NCI-H2171 treated with DMSO at 0.1 percent for 48 hours (cell line): ENCODE results near the gene BID.

ENCODE experiments used
- DNase-seq: peaks from one replicate; lab custom pipeline; 2025; lab: John Stamatoyannopoulos, UW

BID gene

DNA sequence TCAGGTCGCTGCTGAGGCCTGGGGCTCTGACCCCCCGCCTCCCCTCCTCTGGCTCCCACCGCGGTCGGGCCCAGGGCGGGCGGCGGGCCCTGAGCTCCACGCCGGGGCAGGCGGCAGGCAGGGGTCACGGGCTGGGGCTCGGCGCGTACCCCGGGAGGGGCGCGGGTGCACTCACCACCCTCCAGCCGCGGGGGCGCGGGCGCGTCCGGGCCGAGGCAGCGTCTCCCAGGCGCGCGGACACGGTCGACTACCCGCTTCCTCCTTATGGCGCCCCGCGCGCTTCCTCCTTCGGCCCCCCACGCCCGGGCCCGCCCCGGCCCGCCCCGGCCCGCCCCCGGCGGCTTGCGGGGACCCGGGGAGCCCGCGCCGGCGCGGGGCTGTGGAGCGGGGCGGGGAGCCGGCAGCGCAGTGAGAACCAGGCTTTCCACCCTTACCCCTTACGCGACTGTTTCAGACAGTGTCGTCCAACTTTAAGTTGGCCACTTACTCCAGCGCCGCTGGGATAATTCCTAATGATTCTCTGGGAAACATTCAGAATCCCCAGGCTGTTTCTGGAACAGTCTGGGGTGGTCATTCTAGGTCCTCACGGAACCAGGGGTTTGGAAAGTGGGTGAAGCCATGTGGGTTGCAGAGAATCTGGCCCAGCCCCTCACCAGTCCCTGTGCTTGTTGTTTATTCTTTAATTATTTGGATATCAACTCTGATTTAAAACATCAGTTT lies at the start of gene BID:
Gene BID (minus strand): TSS at position 264 of the 720 bp plus-strand sequence. CDS start 24,353 bp downstream, outside the sequence.
- no peak for DNase-seq

DNA sequence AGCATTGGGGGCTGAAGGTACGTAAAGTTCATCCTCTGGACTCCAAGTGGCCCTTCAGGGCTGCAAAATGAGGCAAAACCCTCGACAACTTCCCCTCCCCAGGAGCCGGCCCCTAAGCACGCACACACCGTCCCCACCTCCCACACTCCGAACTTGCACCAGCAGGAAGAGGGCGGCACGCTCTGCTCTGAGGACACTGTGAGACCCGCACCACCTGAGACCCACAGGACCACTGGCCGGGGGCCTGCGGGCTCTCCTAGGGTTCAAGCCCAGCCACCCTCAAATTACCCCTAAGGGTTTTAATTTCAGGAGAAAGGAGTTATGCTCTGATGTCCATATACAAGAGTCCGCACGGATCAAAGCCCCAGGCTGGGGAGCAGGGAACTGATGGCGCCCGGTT lies 49.7 kb upstream of the BID start:
- no peak for DNase-seq

DNA sequence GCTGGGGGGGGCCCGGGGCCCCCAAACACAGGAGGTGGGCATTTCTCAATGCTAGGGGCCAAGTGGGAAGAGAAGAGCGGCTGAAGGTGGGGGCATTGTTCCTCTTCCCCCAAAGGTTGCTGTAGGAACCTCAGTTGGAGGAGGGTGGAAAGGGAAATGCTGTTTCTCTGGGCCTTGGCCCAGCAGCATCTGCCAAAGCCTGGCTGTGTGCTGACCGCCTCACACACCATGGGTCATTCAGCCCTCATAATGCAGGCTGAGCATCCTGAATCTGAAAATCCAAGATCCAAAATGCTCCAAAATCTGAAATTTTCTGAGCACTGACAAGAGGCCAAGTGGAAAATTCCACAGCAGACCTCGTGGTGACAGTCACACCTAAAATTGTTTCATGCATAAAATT lies 49.0 kb upstream of the BID start:
- DNase-seq = no peak

DNA sequence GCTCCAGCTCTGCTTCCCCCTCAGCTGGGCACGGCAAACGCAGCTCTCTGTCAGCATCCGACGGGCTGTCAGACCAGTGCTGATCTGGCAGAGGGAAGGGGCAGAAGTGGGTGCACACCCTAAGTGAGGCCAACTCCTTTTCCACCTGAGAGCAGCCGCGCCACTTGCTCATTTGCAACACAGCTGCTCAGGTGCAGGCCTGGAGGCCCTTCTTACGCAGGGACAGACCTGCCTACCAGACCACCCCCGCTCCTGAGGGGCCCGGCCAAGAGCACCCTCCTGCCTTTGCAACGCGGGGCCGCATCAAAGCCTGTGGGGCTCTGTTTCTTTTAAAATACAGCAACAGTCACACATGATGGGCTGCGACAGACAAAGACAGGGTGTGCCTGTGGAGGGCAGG lies 47.8 kb upstream of the BID start:
- DNase-seq = no peak

DNA sequence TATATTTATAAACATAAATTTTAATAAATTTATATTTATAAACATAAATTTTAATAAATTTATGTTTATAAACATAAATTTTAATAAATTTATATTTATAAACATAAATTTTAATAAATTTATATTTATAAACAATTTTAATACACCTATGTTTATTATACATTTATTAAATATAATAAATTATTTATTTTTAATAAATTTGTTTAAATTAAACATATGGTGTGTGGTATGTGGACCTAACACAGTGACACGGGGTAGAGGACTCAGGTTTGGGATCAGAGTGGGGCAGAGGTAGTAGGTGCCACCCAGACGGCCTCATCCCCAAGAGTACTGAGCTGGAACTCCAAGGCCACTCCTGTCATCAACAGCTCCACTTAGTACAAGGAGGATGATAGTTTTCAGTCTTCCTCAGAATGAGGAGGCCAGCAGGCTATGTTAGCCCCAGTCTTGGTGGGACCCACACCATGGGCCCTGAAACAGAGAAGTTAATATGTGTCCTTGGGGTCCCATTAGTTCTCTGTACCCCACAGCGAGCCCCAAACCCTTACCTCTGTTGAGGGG lies 46.7 kb upstream of the BID start:
- no peak for DNase-seq

DNA sequence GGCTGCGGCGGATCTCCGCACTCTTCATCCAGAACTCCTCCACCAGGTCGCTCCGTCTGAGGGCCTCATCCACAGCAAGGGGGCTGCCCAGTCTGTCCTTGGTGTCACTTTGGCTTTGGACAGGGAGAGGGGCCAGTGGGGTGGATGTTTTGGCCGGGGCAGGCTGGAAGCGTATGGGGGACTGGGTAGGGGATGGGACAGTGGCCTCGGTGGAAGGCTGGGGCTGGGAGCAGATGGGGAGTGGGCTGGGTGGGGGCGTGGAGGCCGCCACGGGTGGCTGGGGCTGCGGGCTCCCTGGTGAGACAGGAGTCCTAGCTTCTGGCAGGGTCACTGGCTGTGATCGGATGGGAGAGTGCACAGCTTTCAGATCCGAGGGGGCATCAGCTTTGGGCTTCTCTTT lies 44.4 kb upstream of the BID start:
- DNase-seq = no peak

DNA sequence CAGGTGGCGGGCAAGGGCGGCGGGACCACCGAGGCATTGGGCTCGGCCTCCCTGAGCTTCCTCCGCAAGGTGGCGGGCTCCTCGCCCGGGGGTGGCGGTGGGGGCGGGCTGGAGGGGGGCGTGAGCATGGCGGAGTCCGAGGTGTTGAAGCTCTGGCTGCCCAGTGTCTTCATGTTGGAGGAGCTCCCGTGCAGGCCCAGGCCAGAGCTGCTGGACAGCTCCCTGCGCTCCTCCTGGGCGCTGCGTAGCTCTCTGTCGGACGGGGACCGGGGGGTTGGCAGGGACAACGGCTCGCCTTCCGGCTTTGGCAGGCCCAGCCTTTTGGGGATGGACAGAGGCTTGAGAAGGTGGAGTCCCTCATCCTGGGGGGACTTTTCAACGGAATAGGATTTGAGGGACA lies 43.9 kb upstream of the BID start:
- no peak for DNase-seq

DNA sequence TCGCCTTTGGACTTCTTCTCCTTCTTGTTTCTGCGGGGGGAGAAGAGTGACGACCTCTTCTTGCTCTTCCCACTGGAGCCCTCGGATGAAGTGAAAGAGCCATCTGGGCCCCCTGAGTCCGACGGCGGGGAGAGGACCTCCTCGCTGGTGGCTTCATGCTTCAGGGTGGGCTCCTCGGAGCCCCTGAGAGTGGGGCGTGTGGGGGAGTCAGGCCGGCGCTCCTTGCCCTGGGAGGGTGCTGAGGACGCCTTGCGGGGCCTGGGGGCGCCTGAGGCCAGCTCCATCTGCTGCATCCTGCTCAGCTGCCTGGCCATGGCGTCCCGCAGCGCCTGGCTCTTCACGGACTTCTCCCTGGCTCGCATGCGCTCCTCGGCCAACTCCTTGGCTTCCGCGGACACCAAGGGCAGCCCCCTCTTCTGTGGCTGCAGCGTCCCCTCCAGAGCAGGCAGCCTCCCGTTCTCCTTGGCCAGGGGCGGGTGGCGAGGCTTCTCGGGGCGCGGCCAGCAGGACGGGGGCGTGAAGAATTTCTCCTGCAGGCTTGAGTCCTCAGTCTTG lies 43.3 kb upstream of the BID start:
- DNase-seq = no peak

DNA sequence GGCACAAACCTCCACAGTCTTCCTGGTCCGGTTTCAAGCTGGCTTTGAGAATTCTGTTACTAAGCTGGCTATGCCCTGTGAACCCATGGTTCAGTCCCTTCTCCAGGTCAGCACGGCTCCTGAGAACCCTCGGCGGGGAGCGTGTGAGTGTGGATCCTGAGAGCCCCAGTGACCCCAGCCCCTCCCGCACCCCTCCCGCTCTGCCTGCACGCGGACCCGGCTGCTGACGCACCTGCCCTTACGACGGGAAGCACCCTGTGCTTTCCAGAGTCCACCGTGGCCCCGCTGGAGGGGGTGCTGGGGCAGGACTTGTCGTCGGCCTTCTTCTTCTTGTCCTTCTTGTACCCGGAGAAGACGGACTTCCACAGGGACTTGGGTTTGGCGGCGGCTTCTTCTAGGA lies 42.8 kb upstream of the BID start:
- no peak for DNase-seq

DNA sequence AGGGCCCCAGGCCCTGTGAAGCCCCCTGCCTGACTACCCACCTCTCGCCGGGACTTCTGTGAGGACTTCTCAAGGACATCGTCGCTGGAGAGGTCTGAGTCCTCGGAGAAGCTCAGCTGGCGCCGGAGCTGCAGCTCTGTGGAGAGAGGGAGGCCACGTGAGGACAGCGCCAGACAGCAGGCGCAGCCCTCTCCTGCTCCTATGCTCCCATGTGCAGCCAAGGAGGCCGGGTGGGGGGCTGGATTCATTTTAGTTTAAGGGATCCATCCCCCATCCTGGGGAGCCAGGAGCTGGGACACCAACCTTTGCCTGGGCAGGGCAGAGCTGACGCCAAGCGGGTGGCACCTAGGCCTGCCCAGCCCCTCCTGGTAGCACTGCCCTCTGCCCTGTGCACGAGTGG lies 42.4 kb upstream of the BID start:
- no peak for DNase-seq

DNA sequence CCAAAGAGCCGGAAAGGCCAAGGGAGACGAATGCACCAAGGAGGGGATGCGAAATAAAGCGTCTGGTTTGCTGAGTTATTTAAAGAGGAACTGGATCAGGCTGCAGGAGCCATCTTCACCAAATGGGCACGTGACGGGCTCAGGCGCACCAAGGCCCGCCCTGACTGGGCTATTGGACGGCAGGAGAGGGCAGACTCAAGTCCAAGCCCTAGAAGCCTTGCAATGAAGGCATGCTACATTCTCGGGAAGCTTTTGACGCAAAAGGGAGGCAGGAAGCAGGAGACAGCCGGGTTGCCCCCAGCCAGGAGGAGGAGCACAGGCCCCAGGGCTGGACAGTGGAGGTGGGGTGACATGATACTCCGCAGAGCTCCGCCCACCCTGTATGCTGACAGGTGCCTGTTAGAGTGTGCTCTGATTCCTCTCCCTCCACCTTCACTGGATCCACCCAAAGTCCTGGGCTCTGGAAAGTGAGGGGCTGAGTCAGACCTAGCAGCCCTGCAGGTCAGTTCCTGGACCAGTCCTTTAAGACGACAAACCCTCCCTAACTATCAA lies 41.5 kb upstream of the BID start:
- DNase-seq = no peak

DNA sequence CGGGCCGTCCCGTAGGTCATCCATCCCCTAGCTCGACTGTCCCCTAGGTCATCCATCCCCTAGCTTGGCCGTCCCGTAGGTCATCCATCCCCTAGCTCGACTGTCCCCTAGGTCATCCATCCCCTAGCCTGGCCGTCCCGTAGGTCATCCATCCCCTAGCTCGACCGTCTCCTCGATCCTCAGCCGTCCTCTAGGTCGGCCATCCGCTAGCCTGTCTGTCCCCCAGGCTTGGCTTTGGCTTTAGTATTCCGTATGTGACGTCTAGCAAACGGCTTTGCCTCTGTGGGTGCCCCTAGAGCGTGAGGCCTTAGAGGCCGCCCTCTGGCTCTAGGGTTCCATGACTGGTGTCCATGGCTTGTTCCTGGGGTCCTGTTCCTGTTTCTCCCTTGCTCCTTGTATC lies 40.6 kb upstream of the BID start:
- no peak for DNase-seq

DNA sequence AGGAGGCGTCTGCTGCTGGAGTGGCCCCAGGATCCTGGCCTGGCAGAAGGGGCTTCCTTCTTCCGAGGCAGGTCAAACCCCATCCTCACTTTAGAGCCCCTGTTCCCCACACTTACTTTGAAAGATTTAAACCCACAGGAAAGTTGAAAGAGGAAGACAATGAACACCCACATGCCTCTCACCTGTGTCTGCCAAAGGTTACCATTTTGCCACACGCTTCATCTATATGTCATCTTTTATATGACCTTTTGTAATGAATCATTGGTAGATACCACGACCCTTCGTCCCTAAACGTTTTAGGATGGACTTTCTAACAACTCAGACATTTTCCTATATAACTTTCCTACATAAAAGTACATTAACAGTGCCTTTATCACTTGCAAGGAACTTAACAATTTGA lies 39.8 kb upstream of the BID start:
- DNase-seq = no peak

DNA sequence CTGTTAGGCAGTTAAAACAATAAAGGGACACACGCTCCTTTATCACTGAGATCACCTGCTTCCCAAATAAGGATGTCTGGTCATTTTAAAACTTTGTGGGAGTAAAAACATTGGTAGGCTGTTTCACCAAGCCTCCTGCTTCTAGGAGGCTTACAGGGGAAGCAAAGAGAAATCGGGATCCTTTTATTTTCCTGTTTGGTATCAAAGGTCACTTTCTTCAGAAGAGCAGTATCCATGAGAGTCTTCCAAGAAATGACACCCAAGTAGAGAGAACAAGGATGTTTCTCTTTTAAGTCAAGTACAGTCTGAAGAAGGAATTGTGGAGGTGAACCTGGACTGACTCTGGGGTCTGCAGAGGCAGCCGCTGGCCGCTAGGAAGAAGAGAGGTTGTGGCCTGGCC lies 36.9 kb upstream of the BID start:
- DNase-seq = no peak

DNA sequence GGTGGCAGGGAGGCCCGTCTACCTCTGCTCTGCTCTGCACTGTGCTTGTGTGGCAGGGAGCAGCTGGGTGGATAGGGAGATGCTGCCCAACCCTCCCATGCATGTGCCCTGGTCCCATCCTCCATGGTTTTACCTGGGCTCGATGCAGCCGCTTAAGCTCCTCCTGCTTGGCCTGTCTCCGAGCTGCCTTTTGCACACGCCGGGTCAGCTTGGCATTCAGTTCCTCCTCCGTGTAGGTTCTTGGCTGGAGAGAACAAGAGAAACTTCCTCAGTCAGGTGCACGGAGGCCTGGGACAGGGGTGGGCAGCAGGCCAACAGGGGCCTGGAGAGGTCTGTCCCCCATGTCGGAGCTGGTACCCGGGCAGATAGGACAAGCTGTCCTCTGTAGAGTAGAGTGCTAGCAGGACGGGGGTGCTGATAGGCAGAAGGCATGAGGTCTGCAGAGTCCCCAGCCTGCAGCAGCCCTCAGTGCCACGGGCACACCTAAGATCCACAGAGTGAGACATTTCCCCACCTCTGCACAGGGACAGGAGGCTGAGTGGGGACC lies 36.4 kb upstream of the BID start:
- no peak for DNase-seq

DNA sequence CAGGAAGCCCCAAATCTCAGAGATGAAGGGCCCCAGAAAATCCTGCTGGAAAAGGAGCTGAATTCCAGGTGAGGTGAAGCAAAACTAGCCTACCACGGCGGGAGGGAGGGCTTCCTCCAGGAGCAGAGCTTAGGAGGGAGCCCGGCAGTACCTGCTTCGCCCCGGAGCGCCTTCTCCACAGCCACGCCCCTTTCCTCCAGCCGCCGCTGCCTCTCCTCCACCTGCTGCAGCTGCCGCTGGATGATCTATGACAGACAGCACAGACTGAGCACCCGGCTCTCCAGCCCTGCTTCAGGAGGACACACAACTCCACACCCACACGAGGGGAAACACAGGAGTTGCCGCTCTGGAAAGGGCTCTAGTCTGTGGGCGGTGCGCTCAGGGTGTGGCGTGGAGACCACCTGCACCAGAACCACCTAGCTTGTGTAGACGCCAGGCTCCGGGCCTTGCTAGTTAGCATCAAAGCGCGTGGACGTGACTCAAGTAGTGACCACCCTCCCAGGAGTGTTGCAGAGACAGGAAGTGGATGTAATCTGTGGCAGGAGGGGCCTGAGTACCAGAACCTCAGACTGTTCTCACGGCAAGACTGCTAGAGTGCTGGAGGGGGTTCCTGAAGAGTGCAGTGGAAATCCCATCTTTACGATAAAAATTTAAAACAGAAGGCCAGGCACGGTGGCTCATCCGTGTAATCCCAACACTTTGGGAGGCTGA lies 34.6 kb upstream of the BID start:
- no peak for DNase-seq

DNA sequence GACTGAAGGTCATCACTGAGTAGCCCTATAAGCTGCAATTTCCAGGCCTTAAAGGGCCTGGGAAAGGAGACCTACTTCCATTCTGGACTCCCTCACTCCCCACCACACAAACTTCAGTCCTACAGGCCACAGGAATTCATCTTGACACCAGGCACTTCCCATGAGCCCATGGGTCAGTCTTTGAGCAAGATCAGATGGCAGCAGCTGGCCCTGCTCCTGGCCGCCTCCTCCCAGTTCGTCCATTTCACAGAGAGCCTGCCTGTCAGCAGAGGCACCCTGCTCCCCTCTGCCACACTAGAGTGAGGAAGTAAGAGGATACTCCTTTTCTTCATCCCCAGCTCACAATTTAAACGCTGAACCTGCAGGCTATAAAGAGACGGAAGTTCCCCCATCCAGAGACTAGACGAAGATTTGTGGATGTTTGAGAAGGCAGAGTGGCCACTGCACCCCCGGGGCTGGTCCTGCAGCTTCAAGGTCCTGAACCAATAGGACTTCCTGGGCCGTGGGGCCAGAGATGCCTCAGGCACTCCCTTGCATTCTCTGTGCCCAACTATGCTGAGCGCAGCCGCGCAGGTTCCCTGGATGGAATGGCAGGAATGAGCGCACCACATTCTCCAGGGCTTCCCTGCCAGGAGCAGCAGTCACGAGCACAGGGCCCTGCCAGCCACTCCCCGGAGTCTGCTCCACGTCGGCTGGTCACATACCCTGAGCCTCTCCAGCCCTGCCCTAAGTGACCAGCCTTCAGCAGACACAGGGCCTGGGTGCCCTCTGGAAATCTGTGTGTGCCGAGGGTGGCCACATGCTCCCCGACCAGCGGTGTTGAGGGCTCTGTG lies 33.5 kb upstream of the BID start:
- no peak for DNase-seq

DNA sequence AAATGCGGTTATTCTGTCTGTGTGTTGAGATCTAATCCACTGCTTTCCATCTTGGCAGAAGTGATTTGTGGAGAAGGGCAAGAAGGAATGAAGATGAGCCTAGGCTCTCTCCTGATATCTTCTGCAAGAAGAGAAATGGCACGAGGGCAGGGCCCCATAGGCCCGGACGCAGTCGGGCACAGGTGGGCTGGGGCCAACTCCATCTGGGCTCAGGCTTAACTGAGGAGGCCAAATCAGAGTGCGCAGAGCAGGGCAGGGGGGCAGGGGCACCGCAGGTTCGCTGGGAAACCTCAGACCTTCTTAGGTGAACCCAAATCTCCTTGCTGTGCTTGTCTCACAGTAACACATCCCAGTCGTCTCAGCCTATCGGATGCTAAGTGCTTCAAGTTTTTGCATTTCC lies 32.8 kb upstream of the BID start:
- DNase-seq = no peak

DNA sequence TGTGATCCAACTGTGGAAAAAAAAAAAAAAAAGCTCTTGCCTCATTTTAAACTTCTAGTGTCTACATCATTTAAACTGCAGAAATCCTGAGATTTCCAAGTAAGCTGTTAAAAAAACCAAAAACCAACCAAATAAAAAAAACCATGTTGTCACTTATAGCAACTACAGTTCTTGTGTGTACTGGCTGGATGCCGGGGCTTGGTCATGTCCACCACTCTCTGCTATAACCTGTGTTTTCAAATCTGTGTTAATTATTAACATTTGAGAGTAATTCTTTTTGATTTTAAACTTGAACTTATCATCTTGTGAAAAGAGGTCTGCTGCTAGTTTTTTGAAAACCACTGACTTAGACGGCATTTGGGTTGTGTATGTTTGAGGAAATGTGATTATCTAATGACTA lies 32.2 kb upstream of the BID start:
- DNase-seq = no peak

DNA sequence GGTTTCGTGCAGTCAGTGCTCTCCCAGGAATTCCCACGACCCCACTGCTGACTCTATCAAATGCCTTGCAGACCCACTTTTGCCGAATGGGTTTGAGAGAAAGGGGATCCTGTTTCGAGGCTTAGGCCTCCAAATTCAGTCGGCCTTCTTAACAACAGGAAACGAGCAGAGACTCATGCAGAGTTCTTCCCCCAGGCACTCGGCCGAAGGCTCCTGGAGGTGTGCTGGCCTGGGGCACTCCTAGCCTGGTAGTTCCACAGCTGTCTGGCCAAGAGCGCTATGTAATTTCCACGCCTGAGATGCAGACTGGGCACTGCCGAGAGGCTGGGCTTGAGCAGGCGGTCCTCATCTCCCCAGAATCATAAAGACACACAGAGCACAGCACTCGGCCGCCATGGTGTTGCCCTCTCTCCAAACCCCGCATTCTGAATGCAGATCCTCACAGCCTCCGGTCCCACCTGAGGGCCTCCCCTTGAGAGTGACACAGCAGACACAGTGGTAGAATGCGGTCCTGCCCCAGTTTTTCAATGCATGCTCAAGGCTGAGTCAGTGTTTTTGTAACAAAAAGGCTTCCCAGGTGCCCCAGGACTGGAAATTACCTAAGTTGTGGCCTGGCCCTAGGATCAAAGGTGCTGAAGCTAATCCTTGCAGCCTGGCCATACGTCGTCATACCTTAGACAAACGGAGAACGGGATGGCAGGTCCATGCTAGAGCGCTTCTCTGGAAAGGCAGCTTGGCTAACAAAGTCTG lies 30.2 kb upstream of the BID start:
- no peak for DNase-seq
